ENCODE data around the gene USP54.
"Not testable (repeated sequence)": the region's sequence is repeated elsewhere in the genome, so short reads cannot be mapped to it uniquely, and the experiment has no call there.

USP54 gene

DNA sequence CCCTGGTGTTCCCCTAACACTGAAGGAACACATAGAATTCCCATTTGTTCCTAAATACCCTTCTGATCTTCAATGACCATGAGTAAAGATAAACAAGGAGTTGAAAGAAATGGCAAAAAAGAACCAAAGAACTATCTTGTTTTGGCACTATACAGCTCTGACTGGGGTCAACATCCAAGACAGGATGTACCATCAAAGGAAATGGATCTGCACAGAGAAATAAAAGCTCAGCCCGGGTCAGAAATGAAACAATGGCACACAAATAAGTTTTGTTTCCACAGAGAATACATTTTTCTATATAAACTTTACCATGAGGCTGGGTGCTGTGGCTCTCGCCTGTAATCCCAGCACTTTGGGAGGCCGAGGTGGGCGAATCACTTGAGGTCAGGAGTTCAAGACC, 18.0 kb upstream of the USP54 start:
- Mint-ChIP-seq H3K27me3 (no peaks in the 10 kb centered on the region), H3K9me3 (no peaks in the 10 kb centered on the region), H3K27ac (no peak overlapping the region), H3K4me1 (peaks cover 2% of the 10 kb centered on the region), H3K36me3 (no peaks in the 10 kb centered on the region), H3K4me3 (no peak overlapping the region)
- CTCF ChIA-PET, result interaction anchor here (1.0 to 1.1 kb wide), 2 partner anchors 13 to 35 kb away, joined by 3 to 4 read pairs; no protein-coding TSS in a partner anchor
- no peak for DNase-seq

GRCh38 chr10:73601486-73601921, 10.4 kb upstream of the USP54 start:
- CTCF ChIA-PET, result no interaction called here
- H3K27ac Mint-ChIP-seq, result no peak overlapping the region
- H3K27me3 Mint-ChIP-seq, result no peaks in the 10 kb centered on the region
- H3K9me3 Mint-ChIP-seq, result no peaks in the 10 kb centered on the region
- no peaks in the 10 kb centered on the region for H3K36me3 Mint-ChIP-seq
- H3K4me1 Mint-ChIP-seq, result peaks cover 2% of the 10 kb centered on the region
- H3K4me3 Mint-ChIP-seq, result no peak overlapping the region
- no peak for DNase-seq

- CTCF ChIA-PET, result no interaction called here
- Mint-ChIP-seq H3K4me1 (peaks cover 8% of the 10 kb centered on the region), H3K4me3 (no peak overlapping the region), H3K36me3 (no peaks in the 10 kb centered on the region), H3K27me3 (no peaks in the 10 kb centered on the region), H3K27ac (no peak overlapping the region), H3K9me3 (no peaks in the 10 kb centered on the region)
- DNase-seq, result no peak
These were observed 6.2 kb upstream of the USP54 start for GRCh38 chr10:73597346-73597745.

GRCh38 chr10:73593812-73594211, 2.7 kb upstream of the USP54 start:
- Mint-ChIP-seq H3K9me3 (no peaks in the 10 kb centered on the region), H3K4me1 (peaks cover 23% of the 10 kb centered on the region), H3K27ac (no peak overlapping the region), H3K27me3 (no peaks in the 10 kb centered on the region), H3K4me3 (no peak overlapping the region), H3K36me3 (no peaks in the 10 kb centered on the region)
- DNase-seq, result no peak
- CTCF ChIA-PET, result no interaction called here

DNA sequence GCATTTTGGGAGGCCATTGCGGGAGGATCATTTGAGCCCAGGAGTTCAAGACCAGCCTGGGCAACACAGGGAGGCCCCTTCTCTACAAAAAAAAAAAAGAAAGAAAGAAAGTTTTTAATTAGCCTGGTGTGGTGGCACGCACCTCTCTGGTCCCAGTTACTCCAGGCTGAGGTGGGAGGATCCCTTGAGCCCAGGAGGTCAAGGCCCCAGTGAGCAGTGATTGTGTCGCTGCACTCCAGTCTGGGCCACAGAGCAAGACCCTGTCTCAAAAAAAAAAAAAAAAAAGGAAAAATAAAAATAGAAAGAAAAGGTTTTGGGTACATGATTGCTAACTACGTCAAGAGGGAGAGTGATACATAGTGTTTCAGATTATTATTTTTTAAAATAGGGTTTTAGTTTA, 2.0 kb upstream of the USP54 start:
- H3K27me3 Mint-ChIP-seq, result no peaks in the 10 kb centered on the region

DNA sequence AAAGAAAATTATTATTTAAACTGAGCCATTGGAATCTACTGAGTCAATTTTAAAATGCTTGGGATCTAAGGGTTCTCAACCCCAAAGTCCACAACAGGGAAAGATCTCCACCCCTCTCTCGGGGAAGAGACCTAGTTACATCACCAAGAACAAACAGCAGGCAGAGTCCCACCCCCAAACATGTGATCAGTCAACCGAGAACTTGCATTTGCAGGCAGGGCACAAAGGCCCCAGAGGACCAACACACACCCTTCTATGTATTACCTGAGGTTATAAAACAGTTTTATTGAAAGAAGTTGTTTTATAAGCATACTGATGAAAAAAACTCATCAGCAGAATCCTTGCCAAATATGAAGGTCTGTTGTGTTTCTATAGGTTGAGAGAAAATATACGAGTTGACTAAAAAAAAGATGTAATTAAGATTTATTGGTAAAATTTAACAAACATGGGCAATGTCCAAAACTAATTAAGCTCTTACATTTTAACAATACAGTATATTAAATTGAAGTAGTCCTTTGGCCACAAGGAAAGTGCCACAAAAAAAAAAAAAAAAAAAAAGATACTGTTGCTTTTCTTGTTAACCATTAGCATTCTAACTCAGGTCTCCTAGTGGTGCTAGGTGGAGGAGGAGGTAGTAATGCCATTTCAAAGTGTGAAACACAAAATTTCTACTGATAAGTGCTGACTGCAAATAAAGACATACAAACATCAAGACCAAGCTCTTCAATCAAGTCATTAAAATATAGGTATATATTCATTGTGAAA, 975 bp upstream of the USP54 start:
- CTCF ChIA-PET, result interaction anchor here (1.8 kb wide), 1 partner anchor 52 kb away, joined by 8 read pairs; no protein-coding TSS in a partner anchor
- Mint-ChIP-seq H3K4me1 (peaks cover 21% of the 10 kb centered on the region), H3K9me3 (no peaks in the 10 kb centered on the region), H3K27me3 (no peaks in the 10 kb centered on the region), H3K4me3 (peak overlapping the region; percentile 51), H3K27ac (peak overlapping the region; percentile 59), H3K36me3 (no peaks in the 10 kb centered on the region)
- peak; percentile 51 for DNase-seq

More for the DNA sequence above, 2.0 kb upstream of the USP54 start:
- Mint-ChIP-seq H3K4me1 (peaks cover 23% of the 10 kb centered on the region), H3K36me3 (no peaks in the 10 kb centered on the region), H3K9me3 (no peaks in the 10 kb centered on the region), H3K27ac (no peak overlapping the region), H3K4me3 (no peak overlapping the region)
- no peak for DNase-seq
- CTCF ChIA-PET, result no interaction called here

GRCh38 chr10:73589563-73590126, 1.5 kb downstream of the USP54 start:
- H3K36me3 Mint-ChIP-seq, result no peaks in the 10 kb centered on the region
- DNase-seq, result no peak
- CTCF ChIA-PET, result interaction anchor here (0.9 kb wide), 1 partner anchor 19 kb away, joined by 3 read pairs; no protein-coding TSS in a partner anchor
- no peak overlapping the region for H3K27ac Mint-ChIP-seq
- no peaks in the 10 kb centered on the region for H3K9me3 Mint-ChIP-seq
- H3K4me1 Mint-ChIP-seq, result peaks cover 21% of the 10 kb centered on the region
- H3K4me3 Mint-ChIP-seq, result no peak overlapping the region
- no peaks in the 10 kb centered on the region for H3K27me3 Mint-ChIP-seq

- H3K4me1 Mint-ChIP-seq, result peaks cover 21% of the 10 kb centered on the region
- H3K36me3 Mint-ChIP-seq, result no peaks in the 10 kb centered on the region
- no peaks in the 10 kb centered on the region for H3K27me3 Mint-ChIP-seq
- no peaks in the 10 kb centered on the region for H3K9me3 Mint-ChIP-seq
- CTCF ChIA-PET, result no interaction called here
- DNase-seq, result no peak
- H3K27ac Mint-ChIP-seq, result no peak overlapping the region
- no peak overlapping the region for H3K4me3 Mint-ChIP-seq
These were observed 2.5 kb downstream of the USP54 start for GRCh38 chr10:73588656-73589055.

DNA sequence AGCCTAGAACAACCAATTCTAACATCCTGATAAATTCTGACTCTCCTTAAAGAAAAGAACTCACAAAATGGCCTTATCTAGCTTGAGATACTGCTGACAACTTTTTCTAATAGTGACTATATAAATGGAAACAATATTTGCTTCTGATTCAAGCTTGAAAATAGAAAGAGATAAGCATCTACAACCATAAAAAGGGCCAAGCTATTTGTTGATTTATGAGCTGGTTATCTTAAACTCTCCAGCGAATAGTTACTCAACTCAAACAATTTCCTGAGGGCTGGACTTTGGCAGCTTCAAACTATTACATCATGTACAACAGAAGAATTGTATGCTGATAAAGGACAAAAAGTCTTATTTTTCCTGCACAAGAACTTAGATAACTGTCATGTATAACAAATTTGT, 4.6 kb downstream of the USP54 start:
- no peak overlapping the region for H3K27ac Mint-ChIP-seq
- CTCF ChIA-PET, result no interaction called here
- H3K27me3 Mint-ChIP-seq, result no peaks in the 10 kb centered on the region
- peaks cover 7% of the 10 kb centered on the region for H3K4me1 Mint-ChIP-seq
- no peaks in the 10 kb centered on the region for H3K9me3 Mint-ChIP-seq
- H3K4me3 Mint-ChIP-seq, result no peak overlapping the region
- H3K36me3 Mint-ChIP-seq, result no peaks in the 10 kb centered on the region
- no peak for DNase-seq

DNA sequence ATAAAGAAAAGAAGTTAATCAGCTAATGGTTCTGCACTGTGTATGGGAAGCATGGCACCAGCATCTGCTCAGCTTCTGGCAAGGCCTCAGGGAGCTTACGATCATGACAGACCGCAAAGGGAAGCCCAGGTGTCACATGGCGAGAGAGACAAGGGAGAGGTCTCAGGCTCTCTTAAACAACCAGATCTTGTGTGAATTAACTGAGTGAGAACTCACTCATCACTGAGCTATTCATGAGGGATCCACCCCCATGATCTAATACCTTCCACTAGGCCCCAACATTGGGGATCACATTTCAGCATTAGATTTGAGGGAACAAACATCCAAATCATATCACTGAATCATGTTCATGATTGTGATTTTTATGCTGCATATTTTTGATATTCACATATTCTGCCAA, 5.8 kb downstream of the USP54 start:
- no peaks in the 10 kb centered on the region for H3K9me3 Mint-ChIP-seq
- no peaks in the 10 kb centered on the region for H3K4me1 Mint-ChIP-seq
- no peak overlapping the region for H3K4me3 Mint-ChIP-seq
- no peak overlapping the region for H3K27ac Mint-ChIP-seq
- no peak for DNase-seq
- CTCF ChIA-PET, result no interaction called here
- no peaks in the 10 kb centered on the region for H3K27me3 Mint-ChIP-seq
- H3K36me3 Mint-ChIP-seq, result no peaks in the 10 kb centered on the region

DNA sequence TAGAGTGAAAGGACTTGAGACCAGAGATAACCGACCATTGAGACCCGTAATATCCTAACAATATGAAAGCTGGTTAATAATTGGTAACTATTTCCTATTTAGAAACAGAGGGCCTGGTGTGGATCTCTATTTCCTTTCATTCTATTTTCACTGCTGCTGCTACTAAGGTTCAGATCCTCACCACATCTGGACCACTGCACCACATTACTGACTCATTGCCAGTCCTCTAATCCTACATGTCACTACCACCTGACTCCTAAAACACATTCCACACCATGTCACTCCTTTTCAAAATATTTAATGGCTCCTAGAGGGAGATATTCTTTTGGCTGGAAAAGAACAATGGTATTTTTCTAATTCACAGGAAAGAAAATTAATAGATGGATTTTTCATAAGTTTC, 6.4 kb downstream of the USP54 start:
- no peak for DNase-seq
- Mint-ChIP-seq H3K4me3 (no peak overlapping the region), H3K36me3 (no peaks in the 10 kb centered on the region), H3K4me1 (no peaks in the 10 kb centered on the region), H3K27me3 (no peaks in the 10 kb centered on the region), H3K27ac (no peak overlapping the region), H3K9me3 (no peaks in the 10 kb centered on the region)
- CTCF ChIA-PET, result no interaction called here

GRCh38 chr10:73581918-73582317, 9.2 kb downstream of the USP54 start:
- H3K36me3 Mint-ChIP-seq, result no peaks in the 10 kb centered on the region
- H3K9me3 Mint-ChIP-seq, result no peaks in the 10 kb centered on the region
- H3K27ac Mint-ChIP-seq, result no peak overlapping the region
- DNase-seq, result no peak
- no peaks in the 10 kb centered on the region for H3K27me3 Mint-ChIP-seq
- no peak overlapping the region for H3K4me3 Mint-ChIP-seq
- H3K4me1 Mint-ChIP-seq, result no peaks in the 10 kb centered on the region
- CTCF ChIA-PET, result no interaction called here

GRCh38 chr10:73578927-73579326, 12.2 kb downstream of the USP54 start:
- H3K36me3 Mint-ChIP-seq, H3K9me3 Mint-ChIP-seq, H3K4me3 Mint-ChIP-seq, CTCF ChIA-PET, H3K4me1 Mint-ChIP-seq, H3K27me3 Mint-ChIP-seq, DNase-seq, H3K27ac Mint-ChIP-seq: not testable (repeated sequence)

- CTCF ChIA-PET, result interaction anchor here (1.0 kb wide), 1 partner anchor 66 kb away, joined by 3 read pairs; no protein-coding TSS in a partner anchor
- Mint-ChIP-seq H3K27ac (no peak overlapping the region), H3K27me3 (peaks cover 4% of the 10 kb centered on the region), H3K4me3 (no peak overlapping the region), H3K36me3 (no peaks in the 10 kb centered on the region), H3K9me3 (no peaks in the 10 kb centered on the region), H3K4me1 (no peaks in the 10 kb centered on the region)
- DNase-seq, result no peak
These were observed 13.4 kb downstream of the USP54 start for GRCh38 chr10:73577788-73578187.

GRCh38 chr10:73576890-73577591, 14.1 kb downstream of the USP54 start:
- Mint-ChIP-seq H3K27ac (no peak overlapping the region), H3K9me3 (no peaks in the 10 kb centered on the region), H3K36me3 (no peaks in the 10 kb centered on the region), H3K4me3 (no peak overlapping the region), H3K27me3 (peaks cover 4% of the 10 kb centered on the region), H3K4me1 (no peaks in the 10 kb centered on the region)
- DNase-seq, result no peak
- CTCF ChIA-PET, result interaction anchor here (1.0 kb wide), 1 partner anchor 67 kb away, joined by 3 read pairs; no protein-coding TSS in a partner anchor
